GM12878 (cell line): ENCODE data around the gene ABTB1.

Experiments used
- FOS ChIP-seq: IDR thresholded peaks from 3 replicates; pipeline ENCODE4 v1.6.1; 2011; ENCODE audit warnings: borderline replicate concordance; ENCODE audit not compliant: insufficient read length; ENCODE audit errors: extremely low read depth
- NFXL1 ChIP-seq: fragments of 450-650 bp; IDR thresholded peaks from 2 replicates; pipeline ENCODE4 v1.6.1; 2017; ENCODE audit warnings: antibody characterized with exemption, mild to moderate bottlenecking, borderline replicate concordance
- POLR2A ChIP-seq: IDR thresholded peaks from 2 replicates; pipeline ENCODE4 v1.6.1; 2011; ENCODE audit warnings: low read depth, mild to moderate bottlenecking, low read length
- RBBP5 ChIP-seq: fragments of 200-600 bp; sonication (generic); conservative IDR thresholded peaks from 2 replicates; pipeline ENCODE4 v1.6.1; 2016
- ZNF384 ChIP-seq: IDR thresholded peaks from 2 replicates; pipeline ENCODE4 v1.6.1; 2012; ENCODE audit warnings: low read depth, mild to moderate bottlenecking, low read length, improper control_type of control experiment, borderline replicate concordance
- TF ChIP-seq, protein P1 (sequence below): IDR thresholded peaks from 2 replicates; pipeline ENCODE4 v1.6.1; 2012; ENCODE audit warnings: low read length, inconsistent platforms
- TF ChIP-seq, protein P2 (sequence below), 3 experiments: IDR thresholded peaks in 2 of 3; conservative IDR thresholded peaks in 1 of 3; 2 replicates each; pipeline ENCODE4 v1.5.1; 2011; ENCODE audit warnings: low read depth in 3 of 3, low read length in 3 of 3, mild to moderate bottlenecking in 3 of 3, control low read depth in 2 of 3, moderate library complexity in 2 of 3, inconsistent platforms in 1 of 3, mixed read lengths in 1 of 3; ENCODE audit not compliant: control insufficient read depth in 2 of 3, insufficient read depth in 1 of 3; ENCODE audit errors: extremely low read depth in 1 of 3

DNA sequence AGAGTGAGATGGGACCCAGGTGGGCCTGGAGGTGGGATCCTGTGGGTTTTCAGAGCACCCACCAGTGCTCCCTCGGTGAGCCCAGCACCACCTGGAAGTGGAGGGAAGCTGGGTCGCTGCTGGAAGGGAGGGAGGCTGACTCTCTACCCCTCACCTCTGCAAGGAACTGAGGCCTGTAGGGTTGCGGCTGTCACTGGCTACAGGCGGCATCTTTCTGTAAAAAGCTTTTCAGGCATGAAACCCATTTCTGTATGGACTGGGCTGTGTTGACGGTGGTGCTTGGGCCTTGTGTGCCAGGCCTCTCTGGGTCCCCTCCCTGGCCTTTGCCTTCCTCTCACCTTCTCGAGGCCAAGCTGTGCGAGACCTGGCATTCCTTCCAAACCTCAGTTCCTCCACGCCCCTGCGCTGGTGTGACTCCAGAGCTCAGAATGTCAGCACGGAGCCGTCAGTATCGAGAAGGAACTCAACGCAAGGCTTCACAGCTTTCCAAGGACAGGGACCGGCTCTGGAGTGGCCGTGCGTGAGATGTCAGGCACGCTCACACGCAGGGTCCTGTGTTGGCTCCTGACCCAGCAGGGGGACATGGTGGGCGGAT, 16.6 kb downstream of the ABTB1 start:
- no peak for TF ChIP-seq NFXL1
- no peak for TF ChIP-seq ZNF384
- no peak for TF ChIP-seq RBBP5
- TF ChIP-seq, protein P1, sequence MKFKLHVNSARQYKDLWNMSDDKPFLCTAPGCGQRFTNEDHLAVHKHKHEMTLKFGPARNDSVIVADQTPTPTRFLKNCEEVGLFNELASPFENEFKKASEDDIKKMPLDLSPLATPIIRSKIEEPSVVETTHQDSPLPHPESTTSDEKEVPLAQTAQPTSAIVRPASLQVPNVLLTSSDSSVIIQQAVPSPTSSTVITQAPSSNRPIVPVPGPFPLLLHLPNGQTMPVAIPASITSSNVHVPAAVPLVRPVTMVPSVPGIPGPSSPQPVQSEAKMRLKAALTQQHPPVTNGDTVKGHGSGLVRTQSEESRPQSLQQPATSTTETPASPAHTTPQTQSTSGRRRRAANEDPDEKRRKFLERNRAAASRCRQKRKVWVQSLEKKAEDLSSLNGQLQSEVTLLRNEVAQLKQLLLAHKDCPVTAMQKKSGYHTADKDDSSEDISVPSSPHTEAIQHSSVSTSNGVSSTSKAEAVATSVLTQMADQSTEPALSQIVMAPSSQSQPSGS: no peak
- TF ChIP-seq, protein P2, sequence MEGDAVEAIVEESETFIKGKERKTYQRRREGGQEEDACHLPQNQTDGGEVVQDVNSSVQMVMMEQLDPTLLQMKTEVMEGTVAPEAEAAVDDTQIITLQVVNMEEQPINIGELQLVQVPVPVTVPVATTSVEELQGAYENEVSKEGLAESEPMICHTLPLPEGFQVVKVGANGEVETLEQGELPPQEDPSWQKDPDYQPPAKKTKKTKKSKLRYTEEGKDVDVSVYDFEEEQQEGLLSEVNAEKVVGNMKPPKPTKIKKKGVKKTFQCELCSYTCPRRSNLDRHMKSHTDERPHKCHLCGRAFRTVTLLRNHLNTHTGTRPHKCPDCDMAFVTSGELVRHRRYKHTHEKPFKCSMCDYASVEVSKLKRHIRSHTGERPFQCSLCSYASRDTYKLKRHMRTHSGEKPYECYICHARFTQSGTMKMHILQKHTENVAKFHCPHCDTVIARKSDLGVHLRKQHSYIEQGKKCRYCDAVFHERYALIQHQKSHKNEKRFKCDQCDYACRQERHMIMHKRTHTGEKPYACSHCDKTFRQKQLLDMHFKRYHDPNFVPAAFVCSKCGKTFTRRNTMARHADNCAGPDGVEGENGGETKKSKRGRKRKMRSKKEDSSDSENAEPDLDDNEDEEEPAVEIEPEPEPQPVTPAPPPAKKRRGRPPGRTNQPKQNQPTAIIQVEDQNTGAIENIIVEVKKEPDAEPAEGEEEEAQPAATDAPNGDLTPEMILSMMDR (IDR thresholded peaks at IDR 0.05 in 2 of 3, conservative IDR thresholded peaks at IDR 0.05 in 1 of 3; ENCODE audit: control insufficient read depth in 2 of 3, extremely low read depth in 1 of 3, insufficient read depth in 1 of 3, low read depth in 3 of 3, low read length in 3 of 3): no peak
- TF ChIP-seq POLR2A: no peak; the same call in 1 of the 2 replicates
- TF ChIP-seq FOS: no peak
